PC-3 (cell line): ENCODE measurements around the gene MYL7.

Source experiments
- CTCF ChIP-seq: fragments of 300-600 bp; sonication (generic); conservative IDR thresholded peaks from 2 replicates; pipeline ENCODE4 v1.5.1; 2017; ENCODE audit warnings: antibody characterized with exemption, low read depth, mild to moderate bottlenecking, low read length
- EZH2phosphoT487 ChIP-seq: fragments of 300-600 bp; sonication (generic); IDR thresholded peaks from 2 replicates; pipeline ENCODE4 v1.6.1; 2018; ENCODE audit warnings: mild to moderate bottlenecking, antibody characterized with exemption, low read length, borderline replicate concordance

GRCh38 chr7:44143646-44144250 is 2.6 kb upstream of the MYL7 start:
- TF ChIP-seq CTCF (no peak), EZH2phosphoT487 (no peak)
